HepG2 (cell line): ENCODE data around the gene HLA-F.

Source experiments
- GATAD2A ChIP-seq: IDR thresholded peaks from 2 replicates; pipeline ENCODE4 v1.6.1; 2016
- HDAC6 ChIP-seq: fragments of 200-600 bp; sonication (generic); IDR thresholded peaks from 2 replicates; pipeline ENCODE4 v1.7.0; 2017; ENCODE audit warnings: mild to moderate bottlenecking, antibody characterized with exemption, low read length, low read depth
- ZNF282 ChIP-seq: fragments of 450-650 bp; IDR thresholded peaks from 2 replicates; pipeline ENCODE4 v1.6.1; 2018; ENCODE audit not compliant: partially characterized antibody
- ZNF609 ChIP-seq: sonication (generic); formaldehyde crosslinking; IDR thresholded peaks from 2 replicates; pipeline ENCODE4 v1.4.0; 2020; ENCODE audit warnings: mild to moderate bottlenecking, missing genetic modification reagents, borderline replicate concordance

GRCh38 chr6:29757701-29758293, 34.6 kb downstream of the HLA-F start:
- TF ChIP-seq ZNF609 (CRISPR knock-in tag) (no peak), GATAD2A (CRISPR knock-in tag) (no peak), ZNF282 (no peak), HDAC6 (no peak)
